Posterior vena cava (tissue), 2 donors: ENCODE results near the gene USP47. TPM values are rescaled to one million over a fixed set of nuclear protein-coding genes. Genes with fewer than 3 reads are reported as not detected.

ENCODE experiments used
- DNase-seq: peaks from one replicate; pipeline ENCODE4 v3.0.0-alpha.2; 2020; ENCODE audit warnings: low spot score
- intact Hi-C, 2 donors: fragments of 100-400 bp; cut with DNase I; formaldehyde crosslinking; loops; one replicate each; pipeline versions ENCODE4 v1.14.1 to v1.14.2; 2022 to 2023
- total RNA-seq, 2 donors: library from RNA; stranded (reverse); fragmentation: NEBNext Ultra II Directional; extraction: Animal tissue kit (Norgen Biotek cat#: 25700); gene quantifications; one replicate each; pipeline ENCODE4 v1.2.1, GENCODE V29; 2021
- donor health status: DM: yes; HTN: yes; CAD: no.
- donor health status: DM: yes; HTN: yes; CAD: no.

The USP47 gene
- total RNA-seq, 2 donors from 2014 or later, result 49.4 to 57.8 TPM

- DNase-seq, result no peak
- intact Hi-C loops, result loop anchor here in 1 of 2 donors (5.0 kb wide), 1 partner anchor 33 kb away; no protein-coding TSS in a partner anchor
These were observed 163.3 kb downstream of the USP47 start for GRCh38 chr11:12005061-12005460.

- DNase-seq, result no peak
These were observed 163.7 kb downstream of the USP47 start for GRCh38 chr11:12005476-12005875.

GRCh38 chr11:12006552-12007229 lies 164.9 kb downstream of the USP47 start:
- DNase-seq, result no peak
- intact Hi-C loops, result loop anchor here in 1 of 2 donors (5.0 kb wide), 1 partner anchor 34 kb away; no protein-coding TSS in a partner anchor

More at GRCh38 chr11:12005476-12005875, 163.7 kb downstream of the USP47 start:
- intact Hi-C loops, result loop anchor here in 1 of 2 donors (5.0 kb wide), 1 partner anchor 33 kb away; no protein-coding TSS in a partner anchor

GRCh38 chr11:12007230-12007593 lies 165.4 kb downstream of the USP47 start:
- DNase-seq, result no peak
- intact Hi-C loops, result loop anchor here in 1 of 2 donors (5.0 kb wide), 1 partner anchor 35 kb away; no protein-coding TSS in a partner anchor

- intact Hi-C loops, result loop anchor here in 1 of 2 donors (5.0 kb wide), 1 partner anchor 36 kb away; no protein-coding TSS in a partner anchor
- no peak for DNase-seq
These were observed 166.3 kb downstream of the USP47 start, which contains the start of gene DKK3 for GRCh38 chr11:12007769-12008737. Gene DKK3, minus strand, starts transcription at chr11:12008626. Its CDS starts 44 bp downstream, at chr11:12008582.

Other genes with a start within 250 kb of the USP47 start
- gene GALNT18, start 220.0 kb upstream of the USP47 start, total RNA-seq, result 10 to 100 TPM; 21.4 to 28.0 TPM
- gene DKK3, start 166.7 kb downstream of the USP47 start, total RNA-seq, result 100 to 1,000 TPM; 117 to 138 TPM